ENCODE measurements around the gene TMEM247. TPM values are rescaled to one million over a fixed set of nuclear protein-coding genes. Genes with fewer than 3 reads are reported as not detected.
"Not testable (repeated sequence)": the region's sequence is repeated elsewhere in the genome, so short reads cannot be mapped to it uniquely, and the experiment has no call there.

The TMEM247 gene
- total RNA-seq, 1 donor from 2014 or later = not detected

- no peak for DNase-seq (ENCODE audit: low spot score)
These were observed 31.3 kb downstream of the TMEM247 start for GRCh38 chr2:46510598-46511177.

GRCh38 chr2:46512185-46512584, 32.8 kb downstream of the TMEM247 start:
- no peak for DNase-seq (ENCODE audit: low spot score)

- no peak for DNase-seq (ENCODE audit: low spot score)
These were observed 35.4 kb downstream of the TMEM247 start for GRCh38 chr2:46514738-46515137.

GRCh38 chr2:46517485-46517884, 38.1 kb downstream of the TMEM247 start:
- DNase-seq (ENCODE audit: low spot score) = no peak

GRCh38 chr2:46518861-46519260, 39.5 kb downstream of the TMEM247 start:
- no peak for DNase-seq (ENCODE audit: low spot score)

GRCh38 chr2:46519265-46519664, 39.9 kb downstream of the TMEM247 start:
- DNase-seq (ENCODE audit: low spot score) = no peak

- DNase-seq (ENCODE audit: low spot score) = no peak
These were observed 40.9 kb downstream of the TMEM247 start for GRCh38 chr2:46520130-46520711.

- DNase-seq (ENCODE audit: low spot score) = no peak
These were observed 41.9 kb downstream of the TMEM247 start for GRCh38 chr2:46521215-46521683.

GRCh38 chr2:46522385-46522784, 43.0 kb downstream of the TMEM247 start:
- DNase-seq (ENCODE audit: low spot score) = not testable (repeated sequence)

- DNase-seq (ENCODE audit: low spot score) = no peak
These were observed 46.3 kb downstream of the TMEM247 start for GRCh38 chr2:46525522-46526155.

- no peak for DNase-seq (ENCODE audit: low spot score)
These were observed 49.5 kb downstream of the TMEM247 start for GRCh38 chr2:46528880-46529279.

- no peak for DNase-seq (ENCODE audit: low spot score)
These were observed 51.3 kb downstream of the TMEM247 start for GRCh38 chr2:46530639-46531038.

GRCh38 chr2:46531863-46532262, 52.5 kb downstream of the TMEM247 start:
- no peak for DNase-seq (ENCODE audit: low spot score)

Other genes with a start within 250 kb of the TMEM247 start
- 717 TPM for gene EPAS1, start 182.2 kb upstream of the TMEM247 start, total RNA-seq
- gene RHOQ, start 62.9 kb downstream of the TMEM247 start, total RNA-seq = 274 TPM
- gene ATP6V1E2, start 63.0 kb downstream of the TMEM247 start, total RNA-seq = 5.8 TPM
- 20.0 TPM for gene PIGF, start 137.5 kb downstream of the TMEM247 start, total RNA-seq
- 10.3 TPM for gene CRIPT, start 137.7 kb downstream of the TMEM247 start, total RNA-seq
- 24.5 TPM for gene SOCS5, start 219.7 kb downstream of the TMEM247 start, total RNA-seq